ENCODE results near the gene SIN3A. TPM values are rescaled to one million over a fixed set of nuclear protein-coding genes. Genes with fewer than 3 reads are reported as not detected.

The SIN3A gene
- total and polyA plus RNA-seq, 5 experiments from 2014 or later, result 12.4 to 137 (median 17.0) TPM

GRCh38 chr15:75368689-75369239 lies 82.7 kb downstream of the SIN3A start:
- ATAC-seq (peak in 1 of 2 donors; percentile 10), DNase-seq (no peak)
- no peaks in the 10 kb centered on the region for H3K9me3 Mint-ChIP-seq
- H3K27ac Mint-ChIP-seq, result peak overlapping the region; percentile 85 to 96 (median 95)
- peaks cover 8 to 25% (median 20%) of the 10 kb centered on the region in 4 donors for H3K4me1 Mint-ChIP-seq
- peaks cover 0 to 58% (median 0%) of the 10 kb centered on the region in 3 donors for H3K36me3 Mint-ChIP-seq
- POLR2A ChIA-PET, result interaction anchor here (0.8 to 6.3 kb wide), 17 partner anchors 10 to 370 kb away, joined by 3 to 166 read pairs (median 10); partner anchors contain the start of genes C15orf39, COMMD4, IMP3 and NEIL1
- no peaks in the 10 kb centered on the region for H3K27me3 Mint-ChIP-seq
- H3K4me3 Mint-ChIP-seq, result peak overlapping the region; percentile 84 to 94 (median 90)

- H3K36me3 Mint-ChIP-seq, result peaks cover 0 to 56% (median 0%) of the 10 kb centered on the region in 3 donors
- peak within 1 kb of the TSS; percentile 84 to 94 (median 90) for H3K4me3 Mint-ChIP-seq
- ATAC-seq, result peak; percentile 91 to 94
- H3K27ac Mint-ChIP-seq, result peak within 1 kb of the TSS; percentile 85 to 96 (median 95)
- POLR2A ChIA-PET, result interaction anchor here (0.8 to 6.3 kb wide), 25 partner anchors 9 to 371 kb away, joined by 3 to 166 read pairs (median 5); partner anchors contain the start of genes C15orf39, COMMD4, IMP3 and NEIL1
- peaks cover 8 to 25% (median 20%) of the 10 kb centered on the region in 4 donors for H3K4me1 Mint-ChIP-seq
- H3K9me3 Mint-ChIP-seq, result no peaks in the 10 kb centered on the region
- peak; percentile 80 to 94 (median 86) for DNase-seq
- H3K27me3 Mint-ChIP-seq, result no peaks in the 10 kb centered on the region
Observed at GRCh38 chr15:75367913-75368688, 83.4 kb downstream of the SIN3A start, which contains the start of gene MAN2C1. TSS of gene MAN2C1 (minus strand) at chr15:75368607. CDS start at chr15:75368583, 24 bp downstream.

GRCh38 chr15:75367406-75367912 lies 84.0 kb downstream of the SIN3A start:
- Mint-ChIP-seq H3K4me1 (peaks cover 8 to 25% (median 20%) of the 10 kb centered on the region in 4 donors), H3K36me3 (peaks cover 0 to 52% (median 0%) of the 10 kb centered on the region in 3 donors), H3K4me3 (peak overlapping the region; percentile 53 to 94 (median 90)), H3K27ac (peak overlapping the region; percentile 64 to 96 (median 95)), H3K9me3 (no peaks in the 10 kb centered on the region), H3K27me3 (no peaks in the 10 kb centered on the region)
- DNase-seq (no peak), ATAC-seq (no peak)
- POLR2A ChIA-PET, result interaction anchor here (0.8 to 6.3 kb wide), 24 partner anchors 9 to 318 kb away, joined by 3 to 166 read pairs (median 5); partner anchors contain the start of genes C15orf39, COMMD4, IMP3 and NEIL1

- peak overlapping the region; percentile 16 to 96 (median 91) for H3K27ac Mint-ChIP-seq
- POLR2A ChIA-PET, result interaction anchor here (0.8 to 6.3 kb wide), 12 partner anchors 13 to 319 kb away, joined by 3 to 166 read pairs (median 8); partner anchors contain the start of genes IMP3, NEIL1, SIN3A and SNUPN
- DNase-seq, result no peak
- H3K36me3 Mint-ChIP-seq, result peaks cover 0 to 48% (median 0%) of the 10 kb centered on the region in 3 donors
- no peaks in the 10 kb centered on the region for H3K27me3 Mint-ChIP-seq
- H3K4me3 Mint-ChIP-seq, result peak overlapping the region; percentile 28 to 94 (median 88)
- H3K4me1 Mint-ChIP-seq, result peaks cover 8 to 25% (median 20%) of the 10 kb centered on the region in 4 donors
- no peak for ATAC-seq
- no peaks in the 10 kb centered on the region for H3K9me3 Mint-ChIP-seq
Observed at GRCh38 chr15:75367006-75367405, 84.5 kb downstream of the SIN3A start.

- POLR2A ChIA-PET, result interaction anchor here (0.6 to 6.3 kb wide), 3 partner anchors 15 to 87 kb away, joined by 4 to 166 read pairs (median 76); partner anchors contain the start of genes NEIL1 and SIN3A
- DNase-seq (no peak), ATAC-seq (no peak)
- Mint-ChIP-seq H3K4me3 (no peak overlapping the region), H3K36me3 (peaks cover 0 to 43% (median 0%) of the 10 kb centered on the region in 3 donors), H3K27me3 (no peaks in the 10 kb centered on the region), H3K9me3 (no peaks in the 10 kb centered on the region), H3K4me1 (peaks cover 8 to 25% (median 20%) of the 10 kb centered on the region in 4 donors), H3K27ac (peak overlapping the region in 2 of 10 donors; percentile 16 to 96)
Observed at GRCh38 chr15:75366163-75366562, 85.3 kb downstream of the SIN3A start.

GRCh38 chr15:75364881-75365280 lies 86.6 kb downstream of the SIN3A start:
- ATAC-seq, result no peak
- Mint-ChIP-seq H3K9me3 (no peaks in the 10 kb centered on the region), H3K36me3 (peaks cover 0 to 42% (median 0%) of the 10 kb centered on the region in 3 donors), H3K4me1 (peaks cover 9 to 25% (median 18%) of the 10 kb centered on the region in 4 donors), H3K4me3 (no peak overlapping the region), H3K27ac (no peak overlapping the region), H3K27me3 (no peaks in the 10 kb centered on the region)
- POLR2A ChIA-PET, result no interaction called here
- DNase-seq, result no peak

- POLR2A ChIA-PET, result no interaction called here
- no peaks in the 10 kb centered on the region for H3K27me3 Mint-ChIP-seq
Observed at GRCh38 chr15:75363786-75364185, 87.7 kb downstream of the SIN3A start.

GRCh38 chr15:75362642-75363249 lies 88.7 kb downstream of the SIN3A start:
- no peak for DNase-seq
- no peak overlapping the region for H3K4me3 Mint-ChIP-seq
- H3K4me1 Mint-ChIP-seq, result peaks cover 0 to 13% (median 6%) of the 10 kb centered on the region in 4 donors
- POLR2A ChIA-PET, result interaction anchor here (1.6 kb wide), 1 partner anchor 15 kb away, joined by 5 read pairs; the partner anchor contains the start of gene NEIL1
- peak overlapping the region in 1 of 10 donors; percentile 10 for H3K27ac Mint-ChIP-seq
- ATAC-seq, result no peak
- H3K9me3 Mint-ChIP-seq, result no peaks in the 10 kb centered on the region
- no peaks in the 10 kb centered on the region for H3K27me3 Mint-ChIP-seq
- peaks cover 0 to 45% (median 0%) of the 10 kb centered on the region in 3 donors for H3K36me3 Mint-ChIP-seq

More at GRCh38 chr15:75363786-75364185, 87.7 kb downstream of the SIN3A start:
- H3K4me1 Mint-ChIP-seq, result peaks cover 3 to 15% (median 8%) of the 10 kb centered on the region in 4 donors
- H3K27ac Mint-ChIP-seq, result peak overlapping the region in 1 of 10 donors; percentile 25
- no peak overlapping the region for H3K4me3 Mint-ChIP-seq
- H3K36me3 Mint-ChIP-seq, result peaks cover 0 to 39% (median 0%) of the 10 kb centered on the region in 3 donors
- DNase-seq, result no peak
- no peak for ATAC-seq
- no peaks in the 10 kb centered on the region for H3K9me3 Mint-ChIP-seq

- ATAC-seq (no peak), DNase-seq (no peak)
- Mint-ChIP-seq H3K27ac (no peak overlapping the region), H3K36me3 (peaks cover 0 to 48% (median 0%) of the 10 kb centered on the region in 3 donors), H3K9me3 (no peaks in the 10 kb centered on the region), H3K27me3 (no peaks in the 10 kb centered on the region), H3K4me1 (peaks cover 0 to 6% (median 3%) of the 10 kb centered on the region in 4 donors), H3K4me3 (no peak overlapping the region)
- POLR2A ChIA-PET, result interaction anchor here (0.6 to 1.6 kb wide), 2 partner anchors 15 to 54 kb away, joined by 3 to 5 read pairs; partner anchors contain the start of gene NEIL1
Observed at GRCh38 chr15:75361989-75362641, 89.4 kb downstream of the SIN3A start.

- H3K9me3 Mint-ChIP-seq, result no peaks in the 10 kb centered on the region
- no peak for DNase-seq
- peak overlapping the region in 1 of 10 donors; percentile 50 for H3K27ac Mint-ChIP-seq
- H3K27me3 Mint-ChIP-seq, result no peaks in the 10 kb centered on the region
- peaks cover 0 to 2% (median under 1%) of the 10 kb centered on the region in 4 donors for H3K4me1 Mint-ChIP-seq
- POLR2A ChIA-PET, result interaction anchor here (0.6 kb wide), 1 partner anchor 54 kb away, joined by 3 read pairs; no protein-coding TSS in a partner anchor
- peaks cover 0 to 47% (median 0%) of the 10 kb centered on the region in 3 donors for H3K36me3 Mint-ChIP-seq
- no peak overlapping the region for H3K4me3 Mint-ChIP-seq
- no peak for ATAC-seq
Observed at GRCh38 chr15:75361361-75361988, 90.0 kb downstream of the SIN3A start.

GRCh38 chr15:75360856-75361255 lies 90.6 kb downstream of the SIN3A start:
- no peaks in the 10 kb centered on the region for H3K27me3 Mint-ChIP-seq
- H3K4me1 Mint-ChIP-seq, result peaks cover 0 to 2% (median under 1%) of the 10 kb centered on the region in 4 donors
- H3K4me3 Mint-ChIP-seq, result no peak overlapping the region
- no peaks in the 10 kb centered on the region for H3K9me3 Mint-ChIP-seq
- no peak for DNase-seq
- POLR2A ChIA-PET, result interaction anchor here (1.8 kb wide), 1 partner anchor 13 kb away, joined by 4 read pairs; no protein-coding TSS in a partner anchor
- peak overlapping the region in 1 of 10 donors; percentile 27 for H3K27ac Mint-ChIP-seq
- no peak for ATAC-seq
- peaks cover 0 to 51% (median 0%) of the 10 kb centered on the region in 3 donors for H3K36me3 Mint-ChIP-seq

Measured in naive thymus-derived CD8-positive, alpha-beta T cell (primary cell).